Small intestine (tissue), 7 donors: ENCODE data around the gene XKR8. TPM values are rescaled to one million over a fixed set of nuclear protein-coding genes. Genes with fewer than 3 reads are reported as not detected.
A peak's percentile ranks its signal among the peaks of the same experiment; 100 is the strongest.

Experiments used
- DNase-seq, 2 donors: peaks; one replicate each; pipeline versions ENCODE4 v3.0.0 to v3.0.0-alpha.2; 2013
- FAIRE-seq: peaks from 2 replicates; lab custom pipeline; 2012; peaks lifted over from hg19 to GRCh38; lab: Jason Lieb, UNC
- H3K27ac ChIP-seq, 3 donors: one replicate each; pipeline ENCODE4 v1.5.1; 2013; ENCODE audit warnings: low read length in 2 of 3, mild to moderate bottlenecking in 2 of 3, control low read depth in 1 of 3, inconsistent platforms in 1 of 3, low read depth in 1 of 3, moderate library complexity in 1 of 3
- H3K27me3 ChIP-seq, 3 donors: one replicate each; pipeline ENCODE4 v1.6.1; 2013; ENCODE audit warnings: low read length in 3 of 3, inconsistent platforms in 1 of 3; ENCODE audit not compliant: control insufficient read depth in 3 of 3, insufficient read depth in 3 of 3
- H3K36me3 ChIP-seq, 3 donors: one replicate each; pipeline ENCODE4 v1.6.1; 2013; ENCODE audit warnings: low read length in 3 of 3, inconsistent platforms in 1 of 3, low read depth in 1 of 3, mild to moderate bottlenecking in 1 of 3, moderate library complexity in 1 of 3; ENCODE audit not compliant: control insufficient read depth in 3 of 3, insufficient read depth in 2 of 3
- H3K4me1 ChIP-seq, 3 donors: one replicate each; pipeline ENCODE4 v1.6.1; 2013; ENCODE audit warnings: low read length in 2 of 3, inconsistent platforms in 1 of 3, low read depth in 1 of 3, mild to moderate bottlenecking in 1 of 3, moderate library complexity in 1 of 3; ENCODE audit not compliant: control insufficient read depth in 3 of 3, insufficient read depth in 2 of 3
- H3K4me3 ChIP-seq, 3 donors: one replicate each; pipeline ENCODE4 v1.5.1; 2013; ENCODE audit warnings: low read length in 3 of 3, control low read depth in 1 of 3, inconsistent platforms in 1 of 3, low read depth in 1 of 3, mild to moderate bottlenecking in 1 of 3, moderate library complexity in 1 of 3
- H3K9me3 ChIP-seq, 2 donors: one replicate each; pipeline ENCODE4 v1.6.1; 2013; ENCODE audit warnings: low read depth in 1 of 2, low read length in 1 of 2; ENCODE audit not compliant: control insufficient read depth in 2 of 2, insufficient read depth in 1 of 2
- WGBS, 3 donors: extraction: QIAGEN DNeasy Blood & Tissue Kit; methylation state at CpG; one replicate each; pipeline ENCODE4 v1.1.7; 2013; 5-methylcytosine and 5-hydroxymethylcytosine counted together
- polyA plus RNA-seq, 4 donors: library from polyadenylated mRNA; stranded (reverse) in 3 of 4; unstranded in 1 of 4; fragments of 200-250 nt in 3 of 4; fragments of 120-200 nt in 1 of 4; gene quantifications; one replicate each; pipeline versions ENCODE4 v1.2.1 to v1.2.3, GENCODE V29; 2013
- donor health status: healthy with polysubstance abuse.
- donor health status: control.
- donor health status: control.
- donor health status: Bipolar disorder and iron deficiency.
- donor health status: healthy.

The XKR8 gene
- polyA plus RNA-seq, 4 donors = 4.9 to 9.4 (median 7.4) TPM

GRCh38 chr1:28010969-28011368 lies 51.2 kb downstream of the XKR8 start:
- peaks cover 3 to 29% (median 12%) of the 10 kb centered on the region in 3 donors for H3K36me3 ChIP-seq
- peak overlapping the region in 2 of 3 donors; percentile 60 to 76 for H3K27ac ChIP-seq
- H3K9me3 ChIP-seq = no peaks in the 10 kb centered on the region
- DNase-seq (peak; percentile 79 to 90), FAIRE-seq (peak; percentile 47)
- WGBS, 3 donors = 23 to 59% (median 32%) methylated on average over 1 of the region's 1 CpG
- H3K4me3 ChIP-seq = no peak overlapping the region
- peaks cover 0 to 7% (median 0%) of the 10 kb centered on the region in 3 donors for H3K4me1 ChIP-seq
- H3K27me3 ChIP-seq = no peaks in the 10 kb centered on the region

Other genes starting within 250 kb of the XKR8 start
- gene FAM76A, start 234.0 kb upstream of the XKR8 start, polyA plus RNA-seq = 1 to 10 TPM; 3.5 to 8.3 (median 4.1) TPM
- 10 to 100 TPM; 34.8 to 63.3 (median 56.7) TPM for gene STX12, start 186.8 kb upstream of the XKR8 start, polyA plus RNA-seq
- 10 to 100 TPM; 26.6 to 37.1 (median 30.0) TPM for gene PPP1R8, start 129.2 kb upstream of the XKR8 start, polyA plus RNA-seq
- 10 to 100 TPM in 2 of 4 donors, 1 to 10 TPM in 2; 2.2 to 16.8 (median 9.1) TPM for gene THEMIS2, start 87.4 kb upstream of the XKR8 start, polyA plus RNA-seq
- gene RPA2, start 45.4 kb upstream of the XKR8 start, polyA plus RNA-seq = 10 to 100 TPM; 17.0 to 32.3 (median 24.2) TPM
- gene SMPDL3B, start 25.0 kb upstream of the XKR8 start, polyA plus RNA-seq = 10 to 100 TPM; 17.3 to 22.6 (median 19.2) TPM
- 10 to 100 TPM in 1 of 4 donors, 1 to 10 TPM in 3; 3.2 to 17.4 (median 6.4) TPM for gene EYA3, start 128.6 kb downstream of the XKR8 start, polyA plus RNA-seq
- gene PTAFR, start 216.7 kb downstream of the XKR8 start, polyA plus RNA-seq = 1 to 10 TPM; 1.1 to 5.2 (median 2.6) TPM